COR-L47 (cell line): Measurements from ENCODE around the gene KIF14.
A peak's percentile ranks its signal among the peaks of the same experiment; 100 is the strongest.
"Not testable (repeated sequence)": the region's sequence is repeated elsewhere in the genome, so short reads cannot be mapped to it uniquely, and the experiment has no call there.

ENCODE experiments used
- DNase-seq: peaks from one replicate; lab custom pipeline; 2025; lab: John Stamatoyannopoulos, UW

KIF14 gene

DNA sequence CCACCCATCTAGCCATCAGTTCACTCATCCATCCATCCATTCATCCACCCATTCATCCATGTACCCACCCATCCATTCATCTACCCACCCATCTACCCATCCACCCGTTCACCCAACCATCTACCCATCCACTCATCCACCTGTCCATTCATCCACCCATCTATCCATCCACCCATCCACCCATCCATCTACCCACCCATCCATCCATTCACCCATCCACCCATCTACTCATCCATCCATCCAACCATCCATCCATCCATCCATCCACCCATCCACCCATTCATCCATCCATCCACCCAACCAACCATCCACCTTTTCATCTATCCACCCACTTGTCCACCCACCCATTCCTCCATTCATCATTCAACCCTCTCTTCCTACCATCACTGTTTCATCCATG lies 80.3 kb downstream of the KIF14 start:
- no peak for DNase-seq

DNA sequence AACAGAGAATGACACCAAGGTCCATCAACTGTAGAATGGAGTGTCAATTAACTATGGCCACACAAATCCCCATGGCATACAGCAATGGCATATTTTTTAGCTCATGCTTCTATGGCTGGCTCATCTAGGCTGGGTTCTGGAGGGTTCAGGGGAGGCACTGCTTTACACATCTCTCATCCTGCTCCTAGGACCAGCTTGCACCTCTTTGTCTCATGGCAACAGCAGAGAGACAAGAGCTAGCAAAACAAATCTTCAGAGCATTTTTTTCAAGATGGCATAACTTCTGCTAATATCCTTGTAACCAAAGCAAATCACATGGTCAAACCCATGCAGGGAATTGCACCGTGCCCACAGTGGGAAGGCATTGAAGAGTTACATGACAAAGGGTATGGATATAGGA lies 82.4 kb downstream of the KIF14 start:
- no peak for DNase-seq

DNA sequence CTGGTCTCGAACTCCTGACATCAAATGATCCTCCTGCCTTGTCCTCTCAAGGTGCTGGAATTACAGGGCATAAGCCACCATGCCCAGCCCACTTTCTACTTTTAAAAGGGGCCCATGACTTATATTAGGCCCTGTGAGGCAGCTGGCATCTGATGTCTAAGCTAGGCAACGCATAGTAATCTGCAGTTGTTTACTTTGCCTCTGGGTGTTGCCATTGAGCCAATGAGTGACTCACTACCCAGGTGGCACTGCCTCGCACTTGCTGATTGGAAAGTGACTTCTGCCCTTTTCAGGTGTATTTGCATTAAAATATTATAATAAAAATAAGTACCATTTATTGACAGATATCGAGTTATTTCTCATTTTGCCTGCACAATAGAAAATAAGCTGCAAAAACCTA lies 84.9 kb downstream of the KIF14 start:
- peak; percentile 20 for DNase-seq

DNA sequence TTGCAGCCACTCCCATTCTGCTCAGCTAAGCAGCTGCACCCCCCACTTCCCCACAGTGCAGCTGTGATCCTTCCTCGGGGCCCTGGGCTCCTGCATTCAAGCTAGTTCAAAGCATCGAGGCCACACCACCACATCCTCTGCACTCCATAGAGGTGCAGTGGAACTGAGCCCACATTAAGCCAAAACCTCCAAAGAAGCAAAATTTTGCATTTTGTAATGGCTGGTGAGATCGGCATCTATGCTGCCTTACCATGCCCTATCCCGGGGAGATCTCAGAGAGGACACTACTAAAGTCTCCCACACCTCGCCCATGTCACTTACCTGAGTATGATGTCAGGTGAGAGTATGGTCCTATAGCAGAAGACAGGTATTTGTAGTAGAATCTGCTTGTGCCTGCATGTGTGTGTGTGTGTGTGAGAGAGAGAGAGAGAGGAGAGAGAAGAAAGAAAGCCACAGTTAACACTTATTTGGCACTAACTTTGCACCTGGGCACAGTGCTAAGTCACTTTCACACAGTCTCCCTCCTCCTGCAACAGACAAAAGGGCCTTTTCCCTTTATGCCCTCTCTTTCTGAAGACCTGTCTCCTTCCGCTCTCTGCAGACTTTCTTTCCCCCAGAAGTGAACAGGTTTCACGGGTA lies 89.8 kb downstream of the KIF14 start:
- no peak for DNase-seq

DNA sequence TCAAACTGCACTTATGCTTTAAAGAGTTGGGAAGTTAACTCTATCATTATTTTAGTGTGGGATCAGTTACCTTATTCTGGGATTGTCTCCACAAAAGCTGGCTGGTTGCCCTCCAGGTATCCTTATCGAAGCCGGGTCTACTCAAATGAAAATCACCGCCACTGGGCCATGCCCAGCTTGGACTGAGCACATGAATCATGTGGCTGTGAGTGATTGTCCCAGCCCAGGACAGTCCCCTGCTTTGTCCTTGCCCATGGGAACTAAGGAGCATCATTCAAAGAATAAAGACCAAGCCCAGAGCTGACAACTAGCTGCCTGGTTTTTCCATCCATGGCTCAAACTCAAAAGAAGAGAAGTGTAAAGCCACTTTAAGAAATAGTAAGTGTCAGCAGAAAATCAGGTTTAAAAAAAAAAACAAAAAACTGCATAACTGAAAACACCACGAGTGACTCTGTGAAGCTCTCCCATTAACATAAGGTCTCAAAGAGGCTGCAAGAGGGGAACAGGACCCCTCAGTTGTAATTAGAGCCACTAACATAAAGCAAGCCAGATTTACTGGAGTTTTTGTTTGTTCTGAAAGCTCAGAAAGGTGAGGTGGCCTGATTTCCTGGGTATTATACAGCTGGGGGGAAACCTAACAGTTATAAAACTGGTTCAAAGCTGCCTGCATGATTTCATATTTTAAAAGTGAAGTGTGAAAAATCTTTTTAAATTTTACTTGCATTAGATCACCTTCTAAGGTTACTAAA lies 91.5 kb downstream of the KIF14 start:
- DNase-seq: no peak

DNA sequence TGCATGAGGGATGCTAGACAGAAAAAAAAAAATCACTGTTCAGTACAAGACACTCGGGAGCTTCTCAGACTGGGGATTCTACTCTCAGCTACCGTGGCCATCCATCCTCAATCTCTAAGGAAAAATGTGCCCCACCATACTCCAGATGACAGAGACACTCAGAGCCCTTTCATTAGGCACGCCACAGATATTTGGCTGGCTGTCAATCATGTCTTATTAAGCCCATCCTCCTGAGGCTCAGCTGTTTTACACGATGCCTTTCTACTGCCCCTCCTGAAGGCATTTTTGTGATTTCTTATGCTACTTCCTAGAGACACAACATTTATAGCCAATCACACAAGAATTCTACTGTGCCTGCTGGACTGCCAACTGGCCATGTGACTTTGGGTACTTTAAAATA lies 92.9 kb downstream of the KIF14 start:
- DNase-seq: no peak

DNA sequence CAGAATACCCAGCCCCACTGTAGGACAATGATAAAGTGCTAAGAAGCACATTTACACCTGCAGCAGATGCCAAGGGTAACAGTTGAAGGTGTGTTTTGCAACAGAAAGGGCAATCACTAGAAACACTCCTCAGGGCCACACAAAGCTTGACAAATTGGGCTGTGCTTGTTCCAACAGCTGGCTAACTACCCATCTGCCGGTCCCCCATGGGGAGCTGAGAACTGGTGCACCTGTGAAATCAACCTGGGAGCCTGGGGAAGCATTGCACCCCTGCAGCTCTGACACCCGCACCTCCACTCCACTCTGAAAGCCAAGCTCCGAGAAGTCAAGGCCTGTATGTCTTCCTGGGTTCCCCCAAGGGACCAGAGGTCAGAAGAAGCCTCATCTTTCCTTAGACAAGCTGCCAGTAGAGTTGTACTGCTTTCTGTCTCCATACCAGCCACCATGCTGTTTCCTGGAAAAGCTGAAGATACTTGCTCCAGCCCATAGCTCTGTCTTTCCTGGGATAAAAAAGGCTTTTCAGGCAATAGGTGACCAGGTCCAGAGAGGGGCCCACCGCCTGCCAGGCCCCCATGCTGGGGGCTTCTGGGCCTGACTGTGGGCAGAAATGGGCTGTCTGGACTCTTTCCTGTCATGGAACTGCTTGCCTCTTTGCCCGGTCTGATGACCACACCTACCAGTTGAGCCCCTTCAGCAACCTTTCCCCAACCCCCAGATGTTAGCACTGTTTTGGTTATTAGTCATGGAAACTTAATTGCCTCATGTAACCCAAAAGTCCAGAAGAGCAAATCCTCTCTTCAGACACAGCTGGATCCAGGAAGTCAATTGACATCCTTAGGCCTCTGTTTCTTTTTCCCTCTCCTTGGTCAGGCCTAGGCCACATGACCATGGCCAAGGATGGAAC lies 93.6 kb downstream of the KIF14 start:
- peak; percentile 41 for DNase-seq

DNA sequence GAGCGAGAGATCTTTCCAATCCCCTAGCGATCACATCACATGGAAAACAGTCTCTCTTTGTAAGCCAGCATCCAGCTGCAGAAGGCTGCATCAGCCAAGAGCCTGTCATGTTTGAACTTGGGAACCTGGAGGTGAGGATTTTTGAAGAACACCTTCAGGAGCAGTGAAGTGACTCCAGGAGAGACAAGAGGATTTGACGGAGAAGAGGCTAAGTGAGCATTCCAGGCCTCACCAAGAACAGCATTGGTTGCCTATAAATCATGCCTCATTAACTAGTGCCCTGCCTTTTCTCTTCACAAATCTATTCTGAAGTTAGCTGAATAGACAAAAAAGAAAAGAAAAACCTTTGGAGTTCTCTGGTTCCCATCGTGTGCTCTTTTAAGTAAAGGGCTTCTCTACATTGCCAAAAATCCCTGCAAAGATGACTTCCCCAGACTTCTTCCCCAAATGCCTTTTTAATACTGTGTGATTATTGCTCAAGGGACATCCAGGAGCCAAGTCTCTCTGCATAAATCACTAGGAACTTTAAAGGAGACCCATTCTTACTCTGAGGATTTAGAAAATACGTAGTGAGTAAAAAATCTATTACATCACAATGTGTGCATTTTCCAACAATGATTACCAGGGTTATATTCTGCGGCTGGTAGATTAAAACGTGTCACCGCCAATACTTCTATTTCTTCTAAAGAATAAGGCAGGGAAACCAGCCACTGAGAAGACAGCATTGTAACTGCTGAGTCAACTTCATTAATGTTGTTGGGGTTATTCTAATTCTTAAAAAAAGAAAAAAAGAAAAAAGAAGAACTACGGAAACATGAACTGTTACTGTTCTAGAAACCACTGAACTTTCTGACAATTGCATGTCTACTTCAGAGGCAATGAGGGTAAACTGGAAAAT lies 95.2 kb downstream of the KIF14 start:
- DNase-seq: no peak

DNA sequence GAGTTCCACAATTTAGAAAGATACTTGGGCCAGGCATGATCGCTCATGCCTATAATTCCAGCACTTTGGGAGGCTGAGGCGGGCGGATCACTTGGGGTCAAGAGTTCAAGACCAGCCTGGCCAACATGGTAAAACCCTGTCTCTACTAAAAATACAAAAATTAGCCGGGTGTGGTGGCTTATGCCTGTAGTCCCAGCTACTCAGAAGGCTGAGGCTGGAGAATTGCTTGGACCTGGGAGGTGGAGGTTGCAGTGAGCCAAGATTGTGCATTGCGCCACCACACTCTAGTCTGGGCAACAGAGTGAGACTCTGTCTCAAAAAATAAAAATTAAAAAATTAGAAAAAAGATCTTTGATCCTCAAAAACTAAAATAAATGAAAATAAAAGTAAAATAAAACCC lies 96.0 kb downstream of the KIF14 start:
- DNase-seq: not testable (repeated sequence)

DNA sequence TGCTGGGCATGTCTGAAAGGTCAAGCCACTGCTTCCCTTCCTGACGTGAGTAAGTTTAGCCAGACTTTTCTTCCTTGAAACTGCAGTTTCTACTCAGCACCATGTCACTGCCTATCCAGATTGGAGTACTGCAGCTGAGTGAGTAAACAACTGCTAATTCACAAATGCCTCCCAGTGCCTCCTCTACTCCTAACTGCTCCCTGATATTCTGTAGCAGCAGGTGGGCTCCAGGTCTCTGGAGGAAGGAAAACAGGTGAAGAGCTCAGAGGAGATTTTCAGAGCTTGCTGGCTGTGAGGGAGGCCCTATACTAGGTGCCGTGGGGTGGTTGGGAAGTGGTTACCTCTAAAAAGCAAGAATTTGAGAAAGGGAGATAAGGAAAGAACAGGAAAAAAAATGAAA lies 96.5 kb downstream of the KIF14 start:
- no peak for DNase-seq

DNA sequence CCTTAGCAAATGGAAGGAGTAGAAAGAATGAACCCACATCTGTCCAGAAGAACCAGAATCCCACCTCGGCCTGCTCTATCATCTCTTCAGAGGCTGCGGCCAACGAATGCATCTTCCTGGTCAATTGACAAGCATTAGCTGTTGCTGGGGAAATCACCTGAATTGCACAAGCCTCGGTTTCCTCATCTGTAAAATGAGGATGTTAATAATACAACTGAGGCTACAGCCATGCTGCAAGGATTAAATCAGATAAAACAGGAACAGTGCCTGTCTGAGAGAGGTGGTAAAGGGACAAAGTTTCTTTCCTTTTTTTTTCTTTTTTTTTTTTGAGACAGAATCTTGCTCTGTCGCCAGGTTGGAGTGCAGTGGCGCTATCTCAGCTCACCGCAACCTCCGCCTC lies 99.8 kb downstream of the KIF14 start:
- no peak for DNase-seq

DNA sequence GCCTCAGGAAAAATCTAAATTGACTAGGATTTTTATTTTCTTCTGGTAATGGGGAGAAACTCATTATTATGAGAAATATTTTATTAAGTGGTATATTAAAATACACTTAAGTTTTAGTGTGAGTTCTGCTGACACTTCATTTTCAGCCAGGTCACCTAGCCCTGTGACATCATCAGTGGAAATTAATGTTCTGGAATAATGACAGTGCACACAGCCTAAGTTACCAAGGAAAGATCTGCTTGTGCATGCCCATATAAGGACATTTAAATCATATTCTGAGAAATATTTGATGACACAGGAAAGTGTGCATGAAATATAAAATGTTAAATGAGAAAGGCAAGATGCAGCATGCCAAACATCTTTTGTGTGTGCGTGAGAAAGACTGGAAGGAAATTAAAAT lies 102.0 kb downstream of the KIF14 start:
- DNase-seq: no peak

DNA sequence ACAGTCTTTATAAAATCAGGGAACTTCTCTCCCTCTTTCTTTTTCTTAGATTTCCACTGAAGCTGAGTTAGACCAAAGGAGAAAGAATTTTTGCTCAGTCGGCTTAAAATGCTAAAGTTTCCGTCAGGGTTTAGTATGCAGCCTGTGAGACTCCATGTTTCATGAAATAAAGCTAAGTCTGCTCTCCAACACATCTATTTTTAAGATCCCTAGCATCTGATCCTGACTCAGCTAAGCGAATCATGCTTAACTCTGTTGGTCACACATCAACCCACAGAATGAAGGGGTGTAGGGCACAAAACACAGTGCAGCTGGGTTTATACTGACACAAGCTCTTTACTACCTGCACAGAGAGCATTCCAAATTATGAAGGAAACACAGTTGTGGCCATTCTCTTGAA lies 108.4 kb downstream of the KIF14 start:
- no peak for DNase-seq

DNA sequence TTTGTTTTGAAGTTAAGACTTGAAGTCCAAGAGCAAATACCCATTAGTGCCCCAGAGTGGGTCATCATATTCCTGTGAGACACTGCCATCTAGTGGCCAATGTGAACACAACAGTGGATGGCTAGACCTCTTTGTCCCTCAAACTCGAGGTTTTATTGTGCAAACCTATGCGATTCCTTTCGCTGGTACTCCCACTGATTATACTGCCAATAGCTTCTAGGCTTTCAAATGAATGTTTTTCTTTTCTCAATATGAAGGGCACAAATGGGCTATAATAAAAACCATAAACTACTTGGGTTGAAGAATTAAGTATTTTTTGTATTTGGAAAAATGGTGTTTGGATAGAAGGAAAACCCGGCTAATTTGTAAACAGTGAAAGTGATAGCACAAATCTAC lies 110.3 kb downstream of the KIF14 start:
- DNase-seq: peak; percentile 64

DNA sequence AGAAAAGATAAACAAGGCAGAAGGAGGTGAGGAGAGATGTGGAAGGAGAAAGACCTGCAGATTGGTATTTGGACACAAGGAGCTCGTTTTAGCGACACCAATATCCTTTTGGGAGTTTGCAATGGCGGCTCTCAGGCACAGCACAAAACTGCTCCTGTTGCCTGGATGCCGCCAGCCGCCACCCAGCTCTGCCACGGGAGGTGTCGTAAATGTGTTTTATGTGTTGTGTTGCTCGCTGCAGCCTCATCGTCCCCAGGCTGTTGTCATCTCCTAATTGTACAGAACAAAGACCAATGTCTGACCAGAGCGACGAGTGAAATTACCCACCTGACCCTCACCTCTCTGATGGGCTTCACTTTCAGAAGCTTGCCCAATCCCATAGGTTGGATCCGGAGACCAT lies 114.1 kb downstream of the KIF14 start:
- no peak for DNase-seq

DNA sequence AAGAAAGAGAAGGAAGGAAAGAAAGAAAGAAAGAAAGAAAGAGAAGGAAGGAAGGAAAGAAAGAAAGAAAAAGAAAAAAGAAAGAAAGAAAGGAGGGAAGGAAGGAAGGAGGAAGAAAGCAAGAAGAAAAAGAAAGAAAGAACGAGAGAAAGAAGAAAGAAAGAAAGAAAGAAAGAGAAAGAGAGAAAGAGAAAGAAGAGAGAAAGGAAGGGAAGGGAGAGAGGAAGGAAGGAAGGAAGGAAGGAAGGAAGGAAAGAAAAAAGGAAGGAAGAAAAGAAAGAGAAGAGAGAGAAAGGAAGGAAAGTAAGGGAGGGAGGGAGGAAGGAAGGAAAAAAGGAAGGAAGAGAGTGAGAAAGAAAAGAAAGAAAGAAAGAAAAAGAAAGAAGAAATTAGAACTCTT lies 115.3 kb downstream of the KIF14 start:
- DNase-seq: no peak
